Epithelial cell of proximal tubule (primary cell): Measurements from ENCODE around the gene RNF40. TPM values are rescaled to one million over a fixed set of nuclear protein-coding genes. Genes with fewer than 3 reads are reported as not detected.
A peak's percentile ranks its signal among the peaks of the same experiment; 100 is the strongest.

Experiments used
- DNase-seq: peaks from one replicate; pipeline ENCODE4 v3.0.0-alpha.2; 2011; ENCODE audit warnings: low read depth
- H3K4me3 ChIP-seq: 2 replicates; pipeline ENCODE4 v1.5.1; 2011; ENCODE audit warnings: low read depth, mild to moderate bottlenecking, low read length
- total RNA-seq: library from RNA; depleted of rRNA; stranded (reverse); fragments of >200 nt; gene quantifications from 2 replicates; pipeline ENCODE4 v1.2.3, GENCODE V29; 2015
- TF ChIP-seq, protein P1 (sequence below): conservative IDR thresholded peaks from 2 replicates; pipeline ENCODE4 v1.5.1; 2012; ENCODE audit warnings: low read depth, mild to moderate bottlenecking, low read length

RNF40 gene
- total RNA-seq = 47.2 and 73.8 TPM in 2 replicates

DNA sequence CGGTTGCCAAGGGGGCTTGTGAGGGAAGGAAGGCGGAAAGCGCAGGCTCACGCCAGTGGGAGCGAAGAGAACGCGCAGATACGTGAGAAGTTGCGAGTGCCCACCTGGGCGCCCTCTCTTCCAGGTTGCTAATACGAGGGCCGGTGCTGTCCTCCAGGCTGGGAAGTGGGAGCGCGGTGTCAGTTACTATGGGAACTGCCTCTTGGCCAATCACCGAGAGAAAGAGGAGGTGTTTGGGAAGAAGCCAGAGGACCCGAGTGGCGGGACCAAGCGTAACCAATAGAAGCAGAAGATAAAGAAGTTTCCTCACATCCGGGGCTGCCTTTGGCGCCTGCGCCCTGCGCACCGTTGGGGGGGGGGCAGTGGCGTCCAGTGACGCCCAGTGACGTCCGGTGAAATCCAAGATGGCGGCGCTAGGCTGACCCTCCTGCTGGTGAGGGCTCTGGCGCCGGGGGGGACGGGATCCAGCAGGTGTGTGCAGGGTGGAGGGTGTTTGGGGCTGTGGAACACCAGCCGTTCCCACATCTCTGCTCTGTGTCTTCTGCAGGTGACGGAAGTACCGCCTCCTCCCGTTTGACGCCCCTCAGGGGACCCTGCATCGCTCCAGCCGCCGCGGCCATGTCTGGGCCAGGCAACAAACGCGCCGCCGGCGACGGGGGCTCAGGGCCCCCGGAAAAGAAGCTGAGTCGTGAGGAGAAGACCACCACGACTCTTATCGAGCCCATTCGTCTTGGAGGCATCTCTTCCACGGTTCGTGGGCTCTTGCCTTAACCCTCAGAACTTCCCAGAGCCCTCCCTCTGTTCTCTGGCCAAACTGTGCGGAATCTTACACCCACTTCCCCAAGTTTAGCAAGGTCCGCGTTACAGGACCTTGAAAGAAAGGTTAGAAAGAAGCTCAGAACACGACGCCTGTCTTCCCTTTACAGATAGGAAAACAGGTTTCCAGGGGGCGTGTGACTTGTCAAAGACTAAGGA is at the start of gene RNF40, which contains the start of gene CFAP119:
Gene RNF40, plus strand, starts transcription at position 395 of the 975 bp plus-strand sequence. Its CDS starts 224 bp downstream, at position 619.
Gene CFAP119, minus strand, starts transcription at position 135 of the 975 bp plus-strand sequence. CDS start 314 bp downstream, outside the sequence.
- DNase-seq = peak; percentile 79
- TF ChIP-seq, protein P1, sequence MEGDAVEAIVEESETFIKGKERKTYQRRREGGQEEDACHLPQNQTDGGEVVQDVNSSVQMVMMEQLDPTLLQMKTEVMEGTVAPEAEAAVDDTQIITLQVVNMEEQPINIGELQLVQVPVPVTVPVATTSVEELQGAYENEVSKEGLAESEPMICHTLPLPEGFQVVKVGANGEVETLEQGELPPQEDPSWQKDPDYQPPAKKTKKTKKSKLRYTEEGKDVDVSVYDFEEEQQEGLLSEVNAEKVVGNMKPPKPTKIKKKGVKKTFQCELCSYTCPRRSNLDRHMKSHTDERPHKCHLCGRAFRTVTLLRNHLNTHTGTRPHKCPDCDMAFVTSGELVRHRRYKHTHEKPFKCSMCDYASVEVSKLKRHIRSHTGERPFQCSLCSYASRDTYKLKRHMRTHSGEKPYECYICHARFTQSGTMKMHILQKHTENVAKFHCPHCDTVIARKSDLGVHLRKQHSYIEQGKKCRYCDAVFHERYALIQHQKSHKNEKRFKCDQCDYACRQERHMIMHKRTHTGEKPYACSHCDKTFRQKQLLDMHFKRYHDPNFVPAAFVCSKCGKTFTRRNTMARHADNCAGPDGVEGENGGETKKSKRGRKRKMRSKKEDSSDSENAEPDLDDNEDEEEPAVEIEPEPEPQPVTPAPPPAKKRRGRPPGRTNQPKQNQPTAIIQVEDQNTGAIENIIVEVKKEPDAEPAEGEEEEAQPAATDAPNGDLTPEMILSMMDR = peak; percentile 6
- peak within 1 kb of the TSS; percentile 97 for H3K4me3 ChIP-seq

DNA sequence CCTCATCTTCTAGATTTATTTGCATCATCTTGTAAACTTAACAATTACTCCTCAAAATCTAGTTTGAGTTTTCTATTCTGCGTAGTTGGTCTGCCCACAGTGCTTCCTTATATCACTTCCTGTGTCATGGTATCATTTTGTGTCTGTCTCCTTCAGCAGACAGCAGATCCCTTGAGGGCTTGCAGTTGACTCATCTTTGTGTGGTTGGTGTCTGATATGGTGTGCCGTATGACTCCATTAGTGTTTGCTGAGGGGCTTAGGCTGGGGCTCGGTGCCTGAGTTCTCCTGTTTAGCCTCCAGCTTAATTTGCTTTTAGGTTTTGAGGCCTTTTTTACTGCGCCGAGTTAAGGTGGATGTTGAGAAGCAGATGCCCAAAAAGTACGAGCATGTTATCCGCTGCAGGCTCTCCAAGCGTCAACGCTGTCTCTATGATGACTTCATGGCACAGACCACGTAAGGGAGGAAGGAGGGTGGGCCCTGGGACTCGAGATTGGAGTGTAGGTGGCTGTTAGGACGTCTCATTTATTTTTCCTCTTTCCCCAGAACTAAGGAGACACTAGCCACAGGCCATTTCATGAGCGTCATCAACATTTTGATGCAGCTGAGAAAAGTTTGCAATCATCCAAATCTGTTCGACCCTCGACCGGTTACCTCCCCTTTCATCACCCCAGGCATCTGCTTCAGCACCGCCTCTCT is 46.2 kb upstream of the RNF40 start:
- TF ChIP-seq, protein P1 = no peak
- DNase-seq = no peak
- H3K4me3 ChIP-seq = no peak overlapping the region

DNA sequence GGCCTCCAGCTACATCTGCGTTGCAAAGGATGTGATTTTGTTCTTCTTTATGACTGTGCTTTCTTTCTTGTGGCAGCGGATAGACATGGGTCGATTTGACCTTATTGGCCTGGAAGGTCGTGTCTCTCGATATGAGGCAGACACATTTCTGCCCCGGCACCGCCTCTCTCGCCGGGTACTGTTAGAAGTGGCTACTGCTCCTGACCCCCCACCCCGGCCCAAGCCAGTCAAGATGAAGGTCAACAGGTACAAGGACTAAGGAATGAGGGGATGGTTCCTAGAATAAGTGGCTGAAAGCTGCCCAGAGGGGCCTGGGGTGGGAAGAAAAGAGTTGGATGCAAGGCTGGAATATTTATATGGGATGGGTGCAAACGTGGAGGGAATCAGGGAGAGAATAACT is 42.0 kb upstream of the RNF40 start:
- DNase-seq = no peak
- TF ChIP-seq, protein P1 = no peak
- H3K4me3 ChIP-seq = no peak overlapping the region

DNA sequence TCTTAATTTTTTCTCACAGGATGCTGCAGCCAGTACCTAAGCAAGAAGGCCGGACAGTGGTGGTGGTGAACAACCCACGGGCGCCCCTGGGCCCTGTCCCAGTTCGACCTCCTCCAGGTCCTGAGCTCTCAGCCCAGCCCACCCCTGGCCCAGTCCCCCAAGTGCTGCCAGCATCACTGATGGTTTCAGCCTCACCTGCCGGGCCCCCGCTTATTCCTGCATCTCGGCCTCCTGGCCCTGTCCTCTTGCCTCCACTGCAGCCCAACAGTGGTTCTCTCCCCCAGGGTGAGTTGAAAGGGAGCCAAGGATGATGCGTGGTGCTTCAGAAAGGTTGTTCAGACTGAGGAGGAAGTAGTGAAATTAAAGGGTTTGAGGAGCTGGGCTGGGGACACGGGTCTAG is 41.4 kb upstream of the RNF40 start:
- no peak for DNase-seq
- TF ChIP-seq, protein P1 = no peak
- H3K4me3 ChIP-seq = no peak overlapping the region

DNA sequence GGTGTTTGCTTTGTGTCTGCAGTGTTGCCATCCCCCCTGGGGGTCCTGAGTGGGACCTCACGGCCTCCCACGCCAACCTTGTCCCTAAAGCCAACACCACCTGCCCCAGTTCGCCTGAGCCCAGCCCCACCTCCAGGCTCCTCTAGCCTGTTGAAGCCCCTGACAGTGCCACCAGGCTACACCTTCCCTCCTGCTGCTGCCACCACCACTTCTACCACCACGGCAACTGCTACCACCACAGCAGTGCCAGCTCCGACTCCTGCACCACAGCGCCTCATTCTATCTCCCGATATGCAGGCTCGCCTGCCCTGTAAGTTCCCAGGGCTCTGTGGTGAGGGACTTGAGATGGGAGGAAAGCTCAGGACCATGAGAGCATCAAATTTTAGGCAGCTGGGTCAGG is 41.0 kb upstream of the RNF40 start:
- no peak for DNase-seq

DNA sequence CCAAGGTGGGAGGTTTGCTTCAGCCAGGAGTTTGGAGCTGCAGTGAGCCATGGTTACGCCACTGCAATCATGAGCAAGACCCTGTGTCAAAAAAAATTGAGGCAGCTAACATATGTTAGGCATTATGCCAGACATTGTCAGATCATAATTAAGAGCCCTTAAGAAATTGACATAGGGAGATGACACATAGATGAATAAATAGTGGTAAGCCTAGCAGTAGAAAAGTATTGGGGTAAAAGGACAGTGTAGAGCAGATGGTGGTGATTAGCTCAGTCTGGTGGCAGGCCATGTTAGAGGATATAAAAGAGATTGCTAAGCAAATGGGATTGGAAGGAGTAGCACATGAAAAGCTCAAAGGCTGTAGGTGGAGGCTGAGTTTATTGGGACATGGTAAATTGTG is 40.5 kb upstream of the RNF40 start:
- DNase-seq = no peak
- TF ChIP-seq, protein P1 = no peak
- H3K4me3 ChIP-seq = no peak overlapping the region

More for the DNA sequence above, 41.0 kb upstream of the RNF40 start:
- no peak overlapping the region for H3K4me3 ChIP-seq
- TF ChIP-seq, protein P1 = no peak
